ENCODE results near the gene PLAAT4.

Gene PLAAT4

DNA sequence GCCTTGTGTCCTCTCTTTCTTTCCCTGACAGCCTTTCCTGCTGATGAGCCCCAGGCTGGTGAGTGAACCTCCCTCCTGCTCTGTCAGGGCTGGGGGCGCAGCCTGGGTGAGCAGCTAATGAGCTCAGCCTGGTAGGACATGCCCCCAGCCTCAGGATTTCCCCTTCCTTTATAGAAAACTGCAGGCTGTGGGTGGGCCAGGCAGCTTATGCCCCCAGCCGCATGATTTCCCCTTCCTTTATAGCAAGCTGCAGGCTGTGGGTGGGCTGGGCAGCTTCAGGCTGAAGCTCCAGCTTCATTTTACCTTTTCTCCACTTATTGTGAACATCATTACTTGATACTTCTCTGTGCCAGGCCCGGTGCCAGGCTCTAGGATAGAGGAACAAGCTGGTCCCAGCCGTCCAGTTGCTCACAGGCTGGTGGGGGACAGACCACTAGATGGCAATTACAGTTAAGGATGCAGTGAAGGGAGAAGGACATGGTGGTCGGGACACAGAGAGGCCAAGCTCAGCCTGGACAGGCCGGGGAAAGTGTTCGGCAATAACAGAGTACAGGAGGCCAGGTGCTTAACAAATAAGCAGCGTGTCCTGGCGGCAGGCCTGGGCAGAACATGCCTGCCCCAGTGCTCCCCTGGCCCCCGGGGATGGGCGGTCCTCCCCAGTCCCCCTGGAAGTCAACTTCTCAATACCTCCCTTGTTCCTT lies 25.4 kb upstream of the PLAAT4 start:
- TF ChIP-seq POLR2A (IDR thresholded peaks at IDR 0.05; ENCODE audit: extremely low read depth, insufficient read length): no peak
- TF ChIP-seq, protein P1, sequence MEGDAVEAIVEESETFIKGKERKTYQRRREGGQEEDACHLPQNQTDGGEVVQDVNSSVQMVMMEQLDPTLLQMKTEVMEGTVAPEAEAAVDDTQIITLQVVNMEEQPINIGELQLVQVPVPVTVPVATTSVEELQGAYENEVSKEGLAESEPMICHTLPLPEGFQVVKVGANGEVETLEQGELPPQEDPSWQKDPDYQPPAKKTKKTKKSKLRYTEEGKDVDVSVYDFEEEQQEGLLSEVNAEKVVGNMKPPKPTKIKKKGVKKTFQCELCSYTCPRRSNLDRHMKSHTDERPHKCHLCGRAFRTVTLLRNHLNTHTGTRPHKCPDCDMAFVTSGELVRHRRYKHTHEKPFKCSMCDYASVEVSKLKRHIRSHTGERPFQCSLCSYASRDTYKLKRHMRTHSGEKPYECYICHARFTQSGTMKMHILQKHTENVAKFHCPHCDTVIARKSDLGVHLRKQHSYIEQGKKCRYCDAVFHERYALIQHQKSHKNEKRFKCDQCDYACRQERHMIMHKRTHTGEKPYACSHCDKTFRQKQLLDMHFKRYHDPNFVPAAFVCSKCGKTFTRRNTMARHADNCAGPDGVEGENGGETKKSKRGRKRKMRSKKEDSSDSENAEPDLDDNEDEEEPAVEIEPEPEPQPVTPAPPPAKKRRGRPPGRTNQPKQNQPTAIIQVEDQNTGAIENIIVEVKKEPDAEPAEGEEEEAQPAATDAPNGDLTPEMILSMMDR (IDR thresholded peaks at IDR 0.05; ENCODE audit: low read depth, low read length): no peak
- no peak for TF ChIP-seq MYC (IDR thresholded peaks at IDR 0.05; ENCODE audit: low read depth, low read length)
- TF ChIP-seq, protein P2, sequence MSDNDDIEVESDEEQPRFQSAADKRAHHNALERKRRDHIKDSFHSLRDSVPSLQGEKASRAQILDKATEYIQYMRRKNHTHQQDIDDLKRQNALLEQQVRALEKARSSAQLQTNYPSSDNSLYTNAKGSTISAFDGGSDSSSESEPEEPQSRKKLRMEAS (IDR thresholded peaks at IDR 0.05; ENCODE audit: low read depth, low read length): no peak
- H3K4me3 ChIP-seq (ENCODE audit: low read depth, low read length): no peak overlapping the region
- no peak for DNase-seq (ENCODE audit: low read depth)

DNA sequence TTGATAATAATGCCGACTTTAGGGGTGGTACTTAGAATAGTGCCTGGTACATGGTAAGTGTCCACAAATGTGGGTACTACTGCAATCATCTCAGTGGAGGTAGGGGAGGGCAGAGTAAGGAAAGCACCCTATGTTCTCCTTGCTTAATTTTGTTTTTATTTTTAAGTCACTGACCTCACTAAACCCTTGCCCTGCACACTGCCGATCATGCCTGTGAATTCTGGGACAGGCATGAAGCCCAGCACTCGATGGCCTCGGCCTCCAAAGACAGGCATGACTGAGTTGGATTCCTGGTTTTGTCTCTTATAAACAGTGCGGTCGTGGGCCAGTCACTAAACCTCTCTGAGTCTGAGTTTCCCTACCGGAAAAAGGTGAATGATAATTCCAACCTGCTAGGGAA lies 23.8 kb upstream of the PLAAT4 start:
- TF ChIP-seq POLR2A (IDR thresholded peaks at IDR 0.05; ENCODE audit: extremely low read depth, insufficient read length) (no peak), MYC (IDR thresholded peaks at IDR 0.05; ENCODE audit: low read depth, low read length) (no peak)
- TF ChIP-seq, protein P2 (IDR thresholded peaks at IDR 0.05; ENCODE audit: low read depth, low read length): no peak
- TF ChIP-seq, protein P1 (IDR thresholded peaks at IDR 0.05; ENCODE audit: low read depth, low read length): no peak
- DNase-seq (ENCODE audit: low read depth): no peak
- no peak overlapping the region for H3K4me3 ChIP-seq (ENCODE audit: low read depth, low read length)

DNA sequence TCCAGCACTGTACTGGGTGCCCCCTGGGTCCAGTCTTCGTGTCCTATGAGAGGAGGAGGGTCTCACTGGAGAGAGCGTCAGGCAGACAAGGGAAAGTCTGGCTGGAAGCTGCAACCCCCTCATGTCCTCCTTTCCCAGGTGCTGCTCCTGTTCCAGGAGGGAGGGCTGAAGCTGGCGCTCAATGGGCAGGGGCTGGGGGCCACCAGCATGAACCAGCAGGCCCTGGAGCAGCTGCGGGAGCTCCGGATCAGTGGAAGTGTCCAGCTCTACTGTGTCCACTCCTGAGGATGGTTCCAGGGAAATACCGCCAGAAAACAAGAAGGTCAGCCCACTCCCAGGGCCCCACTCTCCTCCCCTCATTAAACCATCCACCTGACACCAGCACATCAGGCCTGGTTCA lies 20.5 kb upstream of the PLAAT4 start:
- TF ChIP-seq POLR2A (IDR thresholded peaks at IDR 0.05; ENCODE audit: extremely low read depth, insufficient read length): no peak
- TF ChIP-seq MYC (IDR thresholded peaks at IDR 0.05; ENCODE audit: low read depth, low read length): no peak
- TF ChIP-seq, protein P2 (IDR thresholded peaks at IDR 0.05; ENCODE audit: low read depth, low read length): no peak
- TF ChIP-seq, protein P1 (IDR thresholded peaks at IDR 0.05; ENCODE audit: low read depth, low read length): no peak
- no peak overlapping the region for H3K4me3 ChIP-seq (ENCODE audit: low read depth, low read length)
- DNase-seq (ENCODE audit: low read depth): no peak

DNA sequence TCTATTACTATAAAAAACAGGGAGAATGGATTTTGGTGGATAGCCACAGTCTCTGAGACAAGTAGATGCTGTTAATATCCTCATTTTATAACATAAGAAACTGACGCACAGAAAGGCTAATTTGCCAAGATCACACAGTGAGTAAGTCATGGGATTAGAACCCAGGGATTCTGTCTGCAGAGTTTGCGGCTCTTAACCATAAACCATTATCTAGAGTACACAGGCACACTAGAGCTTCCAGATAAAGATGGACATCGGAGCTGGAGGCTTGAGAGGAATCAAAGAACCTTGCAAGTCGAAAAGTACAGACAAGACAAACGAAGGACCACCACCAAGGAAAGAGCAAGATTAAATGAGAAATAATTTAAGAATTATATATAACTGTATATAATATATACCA lies 19.5 kb upstream of the PLAAT4 start:
- DNase-seq (ENCODE audit: low read depth): no peak
- TF ChIP-seq MYC (IDR thresholded peaks at IDR 0.05; ENCODE audit: low read depth, low read length): no peak
- TF ChIP-seq, protein P1 (IDR thresholded peaks at IDR 0.05; ENCODE audit: low read depth, low read length): no peak
- TF ChIP-seq, protein P2 (IDR thresholded peaks at IDR 0.05; ENCODE audit: low read depth, low read length): no peak
- TF ChIP-seq POLR2A (IDR thresholded peaks at IDR 0.05; ENCODE audit: extremely low read depth, insufficient read length): no peak
- H3K4me3 ChIP-seq (ENCODE audit: low read depth, low read length): no peak overlapping the region

DNA sequence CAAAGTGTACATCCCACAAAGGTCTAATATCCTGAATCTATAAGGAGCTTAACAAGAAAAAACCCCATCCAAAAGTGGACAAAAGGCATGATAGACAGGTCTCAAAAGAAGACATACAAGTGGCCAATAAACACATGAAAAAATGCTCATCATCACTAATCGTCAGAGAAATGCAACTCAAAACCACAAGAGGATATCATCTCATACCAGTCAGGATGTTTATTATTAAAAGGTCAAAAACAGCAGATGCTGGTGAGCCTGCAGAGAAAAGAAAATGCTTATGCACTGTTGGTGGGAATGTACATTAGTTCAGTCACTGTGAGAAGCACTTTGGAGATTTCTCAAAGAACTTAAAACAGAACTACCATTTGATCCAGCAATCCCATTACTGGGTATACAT lies 18.1 kb upstream of the PLAAT4 start:
- TF ChIP-seq, protein P2 (IDR thresholded peaks at IDR 0.05; ENCODE audit: low read depth, low read length): no peak
- TF ChIP-seq, protein P1 (IDR thresholded peaks at IDR 0.05; ENCODE audit: low read depth, low read length): no peak
- TF ChIP-seq POLR2A (IDR thresholded peaks at IDR 0.05; ENCODE audit: extremely low read depth, insufficient read length): no peak
- H3K4me3 ChIP-seq (ENCODE audit: low read depth, low read length): no peak overlapping the region
- DNase-seq (ENCODE audit: low read depth): no peak
